ENCODE results near the gene ITPK1. TPM values are rescaled to one million over a fixed set of nuclear protein-coding genes. Genes with fewer than 3 reads are reported as not detected.

ITPK1 gene
- total RNA-seq, 2 experiments from 2014 or later = 87.0 to 87.4 TPM

GRCh38 chr14:92991536-92991935 lies 124.2 kb downstream of the ITPK1 start:
- no peak for DNase-seq
- H3K9me3 Mint-ChIP-seq = no peaks in the 10 kb centered on the region
- H3K36me3 Mint-ChIP-seq = peaks cover 13% of the 10 kb centered on the region
- no peaks in the 10 kb centered on the region for H3K4me1 Mint-ChIP-seq
- no peak overlapping the region for H3K4me3 Mint-ChIP-seq
- no peaks in the 10 kb centered on the region for H3K27me3 Mint-ChIP-seq
- H3K27ac Mint-ChIP-seq = no peak overlapping the region

- Mint-ChIP-seq H3K9me3 (no peaks in the 10 kb centered on the region), H3K36me3 (peaks cover 13% of the 10 kb centered on the region), H3K27me3 (no peaks in the 10 kb centered on the region), H3K4me3 (no peak overlapping the region), H3K4me1 (no peaks in the 10 kb centered on the region), H3K27ac (no peak overlapping the region)
- no peak for DNase-seq
Observed at GRCh38 chr14:92990456-92991430, 125.0 kb downstream of the ITPK1 start.

DNA sequence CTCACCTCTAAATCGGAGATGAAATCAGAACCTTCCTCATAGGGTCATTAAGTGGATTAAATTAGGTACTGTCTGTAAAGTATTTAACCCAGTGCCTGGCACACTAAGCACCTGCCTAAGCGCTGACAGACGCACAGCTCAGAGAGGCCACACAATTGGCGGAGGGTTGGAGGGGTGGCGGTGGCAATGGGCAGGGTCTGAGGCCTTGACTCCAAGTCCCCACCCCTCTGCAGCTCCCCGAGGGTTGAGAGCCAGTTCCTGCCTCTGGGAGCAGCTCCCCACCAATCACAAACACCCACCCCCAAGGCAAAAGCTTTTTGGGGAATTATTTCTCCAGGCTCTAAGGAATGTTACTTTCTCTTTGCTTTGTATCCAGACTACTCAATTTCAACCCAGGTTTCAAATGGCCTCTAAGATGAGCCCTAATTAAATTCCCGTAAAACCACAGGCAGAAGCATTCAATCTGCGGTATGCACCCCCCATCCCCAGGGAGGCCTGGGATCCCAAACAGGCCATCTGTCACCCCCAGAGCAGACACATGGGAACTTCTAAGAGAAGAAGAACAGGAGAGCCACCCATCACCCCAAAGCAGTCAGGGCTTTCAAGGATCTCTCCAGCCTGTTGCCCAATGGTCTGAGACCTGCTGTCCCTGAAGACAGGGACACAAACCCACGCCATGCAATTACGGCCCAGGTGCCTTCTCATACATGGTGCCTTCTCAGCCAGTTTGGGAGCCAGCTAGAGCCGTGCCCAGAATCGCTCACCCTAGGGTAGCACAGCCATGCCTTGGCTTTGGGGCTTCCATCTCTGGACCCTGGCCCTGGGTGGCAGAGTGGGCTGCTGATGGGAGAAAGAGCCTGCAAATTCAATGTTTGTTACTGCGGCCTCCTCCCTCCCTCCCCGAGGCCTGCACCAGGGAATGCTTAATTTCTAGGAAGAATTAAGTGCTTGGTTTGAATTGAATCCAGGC lies 126.7 kb downstream of the ITPK1 start:
- H3K36me3 Mint-ChIP-seq = peaks cover 14% of the 10 kb centered on the region
- no peak for DNase-seq
- H3K9me3 Mint-ChIP-seq = no peaks in the 10 kb centered on the region
- H3K27ac Mint-ChIP-seq = no peak overlapping the region
- H3K27me3 Mint-ChIP-seq = no peaks in the 10 kb centered on the region
- no peak overlapping the region for H3K4me3 Mint-ChIP-seq
- peaks cover 4% of the 10 kb centered on the region for H3K4me1 Mint-ChIP-seq

DNA sequence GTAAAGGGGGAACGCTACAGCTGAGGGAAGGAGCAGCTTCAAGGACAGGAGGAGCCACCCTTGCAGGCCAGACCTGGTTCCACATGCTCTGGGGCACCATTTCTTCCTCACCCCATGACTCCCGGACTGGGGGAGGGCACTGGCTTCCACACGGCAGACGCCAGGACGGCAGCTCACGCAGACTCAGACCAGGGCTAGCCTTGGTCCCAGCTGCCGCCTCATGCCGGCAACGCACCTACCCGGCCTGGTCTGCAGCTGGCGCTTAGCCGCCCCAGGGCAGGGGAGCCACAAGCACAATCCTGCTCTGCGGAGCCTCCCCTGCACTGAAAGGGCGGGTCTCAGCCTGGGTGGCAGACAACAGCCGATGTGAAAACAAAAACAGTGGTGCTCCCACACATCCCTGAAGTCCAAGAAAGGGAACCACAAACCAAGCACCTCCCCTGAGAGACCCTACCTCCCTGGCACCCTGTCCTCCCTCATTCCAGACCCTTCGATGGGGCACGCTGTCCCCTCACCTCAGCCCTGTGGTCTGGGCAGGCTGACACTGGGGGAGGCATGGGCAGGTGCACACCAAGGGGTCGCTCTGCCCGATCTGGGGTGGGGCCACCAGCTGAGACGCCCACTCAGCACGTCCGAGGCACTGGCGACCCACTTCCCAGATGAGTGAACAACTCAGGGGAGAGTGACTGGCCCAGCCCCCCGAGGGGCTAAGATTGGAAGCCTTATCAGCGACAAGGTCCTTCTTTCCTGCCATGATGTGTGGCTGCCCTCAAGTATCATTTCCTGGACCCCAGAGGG lies 127.8 kb downstream of the ITPK1 start:
- Mint-ChIP-seq H3K4me1 (peaks cover 4% of the 10 kb centered on the region), H3K36me3 (peaks cover 17% of the 10 kb centered on the region), H3K27me3 (no peaks in the 10 kb centered on the region), H3K9me3 (no peaks in the 10 kb centered on the region), H3K4me3 (no peak overlapping the region), H3K27ac (no peak overlapping the region)
- no peak for DNase-seq

DNA sequence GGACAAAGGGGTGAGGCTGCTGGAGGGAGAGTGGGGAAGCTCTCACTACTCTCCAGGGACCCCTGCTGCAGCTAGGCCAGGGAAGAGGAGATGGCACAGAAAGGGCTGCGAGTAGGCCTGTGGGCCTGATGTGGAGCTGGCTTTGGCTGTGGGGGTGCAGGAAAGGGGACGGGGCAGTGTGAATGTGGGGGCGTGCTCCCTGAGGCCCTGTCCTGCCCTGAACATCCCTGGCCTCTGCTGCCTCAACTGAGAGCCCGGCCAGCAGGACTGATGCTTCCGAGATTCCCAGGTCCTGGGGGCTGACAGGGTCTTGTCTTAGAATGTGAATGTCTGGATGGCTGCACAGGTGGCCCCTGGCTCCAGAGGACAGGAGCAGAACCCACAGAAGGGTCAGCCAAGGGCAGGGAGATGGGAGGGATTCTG lies 128.6 kb downstream of the ITPK1 start:
- H3K4me3 Mint-ChIP-seq = no peak overlapping the region
- H3K27ac Mint-ChIP-seq = no peak overlapping the region
- peaks cover 4% of the 10 kb centered on the region for H3K4me1 Mint-ChIP-seq
- no peak for DNase-seq
- H3K9me3 Mint-ChIP-seq = no peaks in the 10 kb centered on the region
- peaks cover 21% of the 10 kb centered on the region for H3K36me3 Mint-ChIP-seq
- no peaks in the 10 kb centered on the region for H3K27me3 Mint-ChIP-seq

DNA sequence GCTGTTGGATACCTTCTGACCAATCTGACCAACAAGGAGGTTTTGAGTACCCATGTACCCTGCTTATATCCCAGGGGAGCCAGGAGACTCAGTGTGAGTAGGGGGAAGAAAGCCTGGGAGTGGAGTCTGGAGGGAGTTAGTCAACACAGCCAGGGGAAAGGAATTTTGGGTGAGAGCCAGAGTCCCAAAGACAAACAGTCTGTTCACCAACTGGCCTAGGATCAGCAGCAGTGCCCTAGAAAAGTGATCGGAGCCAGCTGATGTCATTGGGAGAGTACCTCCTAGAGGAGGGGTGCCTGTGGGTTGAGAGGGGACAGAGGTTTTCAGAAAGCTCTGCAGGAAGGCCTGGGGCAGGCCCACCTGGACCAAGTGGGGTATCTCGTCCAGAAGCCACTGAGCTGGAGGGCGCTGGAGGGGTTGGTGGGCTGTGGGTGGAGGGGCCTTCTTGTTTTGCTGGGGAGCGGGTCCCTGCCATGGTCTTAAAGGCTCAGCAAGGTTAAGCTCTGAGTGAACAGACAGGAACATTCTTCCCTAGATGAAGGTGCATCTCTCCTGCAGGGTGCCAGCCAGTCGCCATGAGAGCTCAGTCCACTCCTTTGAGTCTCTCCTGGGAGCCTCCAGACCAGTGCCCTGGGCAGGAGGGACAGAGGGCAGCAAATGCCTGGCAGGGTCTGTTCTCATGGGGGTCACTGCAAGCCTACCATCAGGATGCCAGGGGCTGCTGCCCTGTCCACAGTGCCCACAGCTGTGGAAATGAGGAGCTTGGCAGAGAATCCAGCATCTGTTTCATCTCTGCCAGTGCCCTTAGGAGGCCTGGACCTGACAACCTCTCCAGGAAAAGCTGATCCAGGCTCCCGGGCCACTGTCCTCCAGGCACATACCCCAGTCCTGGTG lies 129.2 kb downstream of the ITPK1 start:
- Mint-ChIP-seq H3K27me3 (no peaks in the 10 kb centered on the region), H3K4me3 (no peak overlapping the region), H3K27ac (no peak overlapping the region), H3K4me1 (peaks cover 4% of the 10 kb centered on the region), H3K36me3 (peaks cover 27% of the 10 kb centered on the region), H3K9me3 (peaks cover 2% of the 10 kb centered on the region)
- no peak for DNase-seq

DNA sequence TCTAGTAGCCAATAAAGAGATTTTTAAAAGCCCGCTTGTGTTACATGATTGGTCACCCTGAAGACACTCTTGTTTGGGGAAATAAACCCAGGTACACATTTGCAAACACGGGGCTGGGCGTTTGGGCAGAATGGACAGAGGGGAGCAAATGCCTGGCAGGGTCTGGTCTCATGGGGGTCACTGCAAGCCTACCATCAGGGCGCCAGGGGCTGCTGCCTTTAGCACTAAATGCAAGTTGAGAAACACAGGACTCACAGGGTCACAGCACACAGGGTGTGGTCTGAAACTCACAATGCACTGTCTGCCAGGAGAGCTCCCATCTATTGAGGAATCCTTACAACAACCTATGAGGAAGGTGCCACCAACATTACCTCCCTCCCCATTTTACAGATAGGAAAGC lies 130.2 kb downstream of the ITPK1 start:
- no peak overlapping the region for H3K4me3 Mint-ChIP-seq
- peaks cover 4% of the 10 kb centered on the region for H3K4me1 Mint-ChIP-seq
- no peak overlapping the region for H3K27ac Mint-ChIP-seq
- peaks cover 36% of the 10 kb centered on the region for H3K36me3 Mint-ChIP-seq
- H3K27me3 Mint-ChIP-seq = no peaks in the 10 kb centered on the region
- no peak for DNase-seq
- peaks cover 10% of the 10 kb centered on the region for H3K9me3 Mint-ChIP-seq

- no peak for DNase-seq
- Mint-ChIP-seq H3K27me3 (no peaks in the 10 kb centered on the region), H3K4me3 (no peak overlapping the region), H3K9me3 (peaks cover 12% of the 10 kb centered on the region), H3K36me3 (peaks cover 39% of the 10 kb centered on the region), H3K4me1 (peaks cover 4% of the 10 kb centered on the region), H3K27ac (no peak overlapping the region)
Observed at GRCh38 chr14:92984896-92985295, 130.8 kb downstream of the ITPK1 start.

DNA sequence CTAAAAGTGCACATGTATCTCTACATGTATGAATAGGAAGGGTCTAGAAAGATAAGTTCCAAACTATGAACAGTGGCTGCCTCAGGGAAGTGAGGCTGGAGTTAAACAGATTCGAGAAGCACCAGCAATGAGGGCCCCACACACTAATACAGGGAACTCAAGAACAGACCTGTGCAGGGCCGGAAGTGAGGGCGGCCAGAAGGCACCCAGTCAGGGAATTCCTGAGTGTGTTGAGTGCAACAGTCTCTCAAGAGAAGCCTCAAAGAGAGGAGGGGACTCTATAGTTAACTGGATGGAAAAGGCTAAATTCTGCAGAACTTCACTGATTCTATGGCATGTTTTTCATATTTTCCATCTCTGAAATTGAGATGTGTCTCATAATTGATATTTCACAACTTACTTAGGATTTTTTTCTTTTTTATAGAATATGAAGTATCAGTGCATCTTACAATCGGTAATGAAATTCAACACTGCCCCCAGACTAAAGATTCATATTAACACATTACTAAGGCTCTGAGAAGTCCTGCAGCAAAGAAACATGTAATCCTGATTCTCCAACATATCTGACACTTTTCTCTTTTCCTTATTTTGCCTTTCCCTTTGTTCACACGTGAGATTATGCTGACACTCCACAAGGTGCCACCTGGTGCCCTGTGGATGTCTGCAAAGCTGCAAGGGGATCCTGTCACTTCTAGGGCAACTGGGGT lies 131.5 kb downstream of the ITPK1 start:
- H3K36me3 Mint-ChIP-seq = peaks cover 45% of the 10 kb centered on the region
- H3K4me1 Mint-ChIP-seq = peaks cover 4% of the 10 kb centered on the region
- peaks cover 15% of the 10 kb centered on the region for H3K9me3 Mint-ChIP-seq
- no peaks in the 10 kb centered on the region for H3K27me3 Mint-ChIP-seq
- no peak for DNase-seq
- no peak overlapping the region for H3K27ac Mint-ChIP-seq
- H3K4me3 Mint-ChIP-seq = no peak overlapping the region

DNA sequence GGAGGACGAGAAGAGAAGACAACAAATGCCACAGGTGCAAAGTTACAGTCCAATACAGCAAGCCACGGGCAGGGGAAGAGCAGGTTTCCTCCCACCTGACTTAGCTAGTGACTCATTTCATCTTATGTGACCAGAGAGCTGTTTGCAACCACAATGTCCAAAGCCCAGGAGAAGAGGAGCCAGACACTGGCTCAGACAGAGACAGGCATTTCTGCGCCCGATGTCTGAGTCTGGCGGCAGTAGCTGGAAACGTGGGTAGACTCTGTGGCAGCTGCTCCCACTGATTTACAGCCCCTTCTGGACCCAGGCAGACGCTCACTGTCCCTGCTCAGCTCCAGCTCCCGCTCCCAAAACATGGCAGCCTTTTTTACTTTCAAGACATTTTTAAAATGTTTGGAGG lies 132.8 kb downstream of the ITPK1 start:
- Mint-ChIP-seq H3K9me3 (peaks cover 25% of the 10 kb centered on the region), H3K27ac (no peak overlapping the region), H3K36me3 (peaks cover 58% of the 10 kb centered on the region), H3K27me3 (no peaks in the 10 kb centered on the region), H3K4me1 (peaks cover 4% of the 10 kb centered on the region), H3K4me3 (no peak overlapping the region)
- no peak for DNase-seq

GRCh38 chr14:92981726-92982125 lies 134.0 kb downstream of the ITPK1 start:
- H3K36me3 Mint-ChIP-seq = peaks cover 70% of the 10 kb centered on the region
- no peaks in the 10 kb centered on the region for H3K27me3 Mint-ChIP-seq
- peaks cover 36% of the 10 kb centered on the region for H3K9me3 Mint-ChIP-seq

GRCh38 chr14:92980866-92981265 lies 134.9 kb downstream of the ITPK1 start:
- Mint-ChIP-seq H3K4me3 (no peak overlapping the region), H3K27ac (no peak overlapping the region), H3K9me3 (peaks cover 43% of the 10 kb centered on the region), H3K4me1 (peaks cover 4% of the 10 kb centered on the region), H3K36me3 (peaks cover 79% of the 10 kb centered on the region), H3K27me3 (no peaks in the 10 kb centered on the region)
- no peak for DNase-seq

More at GRCh38 chr14:92981726-92982125, 134.0 kb downstream of the ITPK1 start:
- H3K4me3 Mint-ChIP-seq = no peak overlapping the region
- peaks cover 4% of the 10 kb centered on the region for H3K4me1 Mint-ChIP-seq
- H3K27ac Mint-ChIP-seq = no peak overlapping the region
- DNase-seq = no peak

All from activated naive CD8-positive, alpha-beta T cell treated with anti-CD3 and anti-CD28 coated beads for 36 hours (primary cell).